HCT116 (cell line): ENCODE results near the gene EVPLL. TPM values are rescaled to one million over a fixed set of nuclear protein-coding genes. Genes with fewer than 3 reads are reported as not detected.

ENCODE experiments used
- ATAC-seq: fragments of 200-7000 bp; cut with Tn5 transposase; 2 replicates; pipeline ENCODE4 v1.9.1; 2020; ENCODE audit warnings: mild to moderate bottlenecking, moderate library complexity
- BruUV-seq: library from RNA; stranded (reverse); fragments of 400-500 nt; replicated peaks from 2 replicates; lab custom pipeline; 2021; lab: Mats Ljungman, UMichigan
- CTCF ChIA-PET: fragments of 300-600 bp; sonication (Branson Sonifier 250); formaldehyde crosslinking; loops from one replicate; lab custom pipeline; 2021; ENCODE audit warnings: antibody characterized with exemption; lab: Charles Lee
- POLR2A ChIA-PET: fragments of 300-600, 350-600 bp; sonication (Branson Sonifier 250); formaldehyde crosslinking; loops from one replicate; lab custom pipeline; 2021; ENCODE audit warnings: antibody characterized with exemption; lab: Charles Lee
- RAD21 ChIA-PET, 2 experiments: fragments of 300-600 bp; sonication (Branson Sonifier 250); formaldehyde crosslinking; loops; one replicate each; lab custom pipeline; 2023; ENCODE audit warnings: low total read pairs in 2 of 2; ENCODE audit not compliant: uncharacterized antibody in 2 of 2, unreplicated experiment in 2 of 2, low non-redundant PET in 1 of 2; lab: Charles Lee
- DNase-seq: peaks from one replicate; pipeline ENCODE4 v3.0.0-alpha.2; 2010; ENCODE audit warnings: low read depth, low spot score
- H2AFZ ChIP-seq: fragments of 200-600 bp; shearing (Covaris generic), sonication (generic); 2 replicates; pipeline ENCODE4 v1.6.1; 2017; ENCODE audit warnings: low read depth, mixed run types, mixed read lengths, antibody characterized with exemption, low read length; ENCODE audit not compliant: poor library complexity, severe bottlenecking
- H3K27ac ChIP-seq: 2 replicates; pipeline ENCODE4 v1.5.1; 2012; ENCODE audit warnings: low read depth, low read length
- H3K27me3 ChIP-seq: fragments of 200-600 bp; sonication (generic); 2 replicates; pipeline ENCODE4 v1.6.1; 2016; ENCODE audit warnings: mixed run types, low read length, mixed read lengths; ENCODE audit not compliant: insufficient read depth
- H3K36me3 ChIP-seq, 2 experiments: fragments of 200-500 bp in 1 of 2; fragments of 200-600 bp in 1 of 2; sonication (Bioruptor generic) in 1 of 2; sonication (generic) in 1 of 2; 2 replicates each; pipeline versions ENCODE4 v1.5.1 to v1.6.1; 2014 to 2016; ENCODE audit warnings: low read length in 2 of 2, inconsistent platforms in 1 of 2, mixed read lengths in 1 of 2, mixed run types in 1 of 2; ENCODE audit not compliant: insufficient read depth in 2 of 2, control insufficient read depth in 1 of 2
- H3K4me1 ChIP-seq, 2 experiments: fragments of 200-600 bp in 1 of 2; sonication (generic) in 1 of 2; 2 replicates each; pipeline versions ENCODE4 v1.5.1 to v1.6.1; 2012 to 2017; ENCODE audit warnings: low read length in 2 of 2, inconsistent platforms in 1 of 2, mild to moderate bottlenecking in 1 of 2, mixed read lengths in 1 of 2, mixed run types in 1 of 2, moderate library complexity in 1 of 2; ENCODE audit not compliant: insufficient read depth in 2 of 2, control insufficient read depth in 1 of 2
- H3K4me2 ChIP-seq: fragments of 200-600 bp; sonication (generic); 2 replicates; pipeline ENCODE4 v1.6.1; 2017; ENCODE audit warnings: mixed run types, low read length, mixed read lengths
- H3K4me3 ChIP-seq, 2 experiments: fragments of 200-600 bp in 1 of 2; sonication (generic) in 1 of 2; replicated peaks in 1 of 2; 2 replicates each; pipeline ENCODE4 v1.5.1; 2011 to 2016; ENCODE audit warnings: low read length in 2 of 2, control low read depth in 1 of 2, low read depth in 1 of 2, mild to moderate bottlenecking in 1 of 2, mixed read lengths in 1 of 2, mixed run types in 1 of 2
- H3K79me2 ChIP-seq: fragments of 200-600 bp; sonication (generic); 2 replicates; pipeline ENCODE4 v1.6.1; 2017; ENCODE audit warnings: mild to moderate bottlenecking, mixed run types, low read length, moderate library complexity, mixed read lengths; ENCODE audit not compliant: insufficient read depth
- H3K9ac ChIP-seq: fragments of 200-600 bp; sonication (generic); 2 replicates; pipeline ENCODE4 v1.6.1; 2016; ENCODE audit warnings: low read length, mixed read lengths
- H3K9me2 ChIP-seq: fragments of 200-600 bp; sonication (generic), shearing (Covaris generic); 2 replicates; pipeline ENCODE4 v1.6.1; 2017; ENCODE audit warnings: mixed run types, mild to moderate bottlenecking, moderate library complexity; ENCODE audit not compliant: insufficient read depth
- H3K9me3 ChIP-seq, 2 experiments: fragments of 200-500 bp in 1 of 2; fragments of 200-600 bp in 1 of 2; sonication (Bioruptor generic) in 1 of 2; sonication (generic) in 1 of 2; 2 replicates each; pipeline ENCODE4 v1.6.1; 2014 to 2017; ENCODE audit warnings: low read length in 2 of 2, mixed read lengths in 2 of 2, inconsistent platforms in 1 of 2, low read depth in 1 of 2, mild to moderate bottlenecking in 1 of 2, mixed run types in 1 of 2, moderate library complexity in 1 of 2; ENCODE audit not compliant: control insufficient read depth in 1 of 2, insufficient read depth in 1 of 2
- H4K20me1 ChIP-seq: fragments of 200-600 bp; sonication (generic), shearing (Covaris generic); 2 replicates; pipeline ENCODE4 v1.6.1; 2017; ENCODE audit warnings: mixed run types, mild to moderate bottlenecking, moderate library complexity; ENCODE audit not compliant: insufficient read depth
- ATF3 ChIP-seq: IDR thresholded peaks from 2 replicates; pipeline ENCODE4 v1.6.1; 2012
- CEBPB ChIP-seq: IDR thresholded peaks from 2 replicates; pipeline ENCODE4 v1.6.1; 2012; ENCODE audit warnings: low read depth
- CTCF ChIP-seq, 3 experiments: fragments of 200-600 bp in 1 of 3; sonication (generic) in 1 of 3; IDR thresholded peaks in 2 of 3; conservative IDR thresholded peaks in 1 of 3; 2 replicates each; pipeline ENCODE4 v1.5.1; 2012 to 2017; ENCODE audit warnings: low read depth in 2 of 3, low read length in 2 of 3, antibody characterized with exemption in 1 of 3, borderline replicate concordance in 1 of 3, control low read depth in 1 of 3, mild to moderate bottlenecking in 1 of 3, mixed read lengths in 1 of 3, mixed run types in 1 of 3, moderate library complexity in 1 of 3; ENCODE audit not compliant: insufficient read depth in 1 of 3
- ELF1 ChIP-seq: IDR thresholded peaks from 2 replicates; pipeline ENCODE4 v1.6.1; 2012; ENCODE audit warnings: low read depth, borderline replicate concordance
- EZH2phosphoT487 ChIP-seq: fragments of 200-600 bp; IDR thresholded peaks from 2 replicates; pipeline ENCODE4 v1.6.1; 2018; ENCODE audit warnings: antibody characterized with exemption, borderline replicate concordance
- MAX ChIP-seq: IDR thresholded peaks from 2 replicates; pipeline ENCODE4 v1.6.1; 2012
- POLR2AphosphoS5 ChIP-seq: IDR thresholded peaks from 2 replicates; pipeline ENCODE4 v1.6.1; 2011; ENCODE audit warnings: mild to moderate bottlenecking, low read depth, low read length, moderate library complexity
- RAD21 ChIP-seq: IDR thresholded peaks from 2 replicates; pipeline ENCODE4 v1.6.1; 2012; ENCODE audit warnings: low read depth, mild to moderate bottlenecking
- SIN3A ChIP-seq: IDR thresholded peaks from 2 replicates; pipeline ENCODE4 v1.6.1; 2012; ENCODE audit warnings: low read depth
- SP1 ChIP-seq: IDR thresholded peaks from 2 replicates; pipeline ENCODE4 v1.6.1; 2012; ENCODE audit warnings: low read depth
- SRF ChIP-seq: IDR thresholded peaks from 2 replicates; pipeline ENCODE4 v1.6.1; 2012; ENCODE audit warnings: low read depth
- ZBTB33 ChIP-seq: IDR thresholded peaks from 2 replicates; pipeline ENCODE4 v1.6.1; 2011; ENCODE audit warnings: mild to moderate bottlenecking, low read length, moderate library complexity; ENCODE audit not compliant: insufficient replicate concordance; ENCODE audit errors: extremely low read depth
- ZNF274 ChIP-seq: fragments of 200-500 bp; sonication (Bioruptor generic); IDR thresholded peaks from 2 replicates; pipeline ENCODE4 v1.6.1; 2014; ENCODE audit warnings: mild to moderate bottlenecking, low read depth, low read length, inconsistent platforms
- intact Hi-C: fragments of 100-400 bp; cut with micrococcal nuclease; formaldehyde crosslinking; loops from 2 replicates; pipeline ENCODE4 v1.10.0; 2022
- total RNA-seq: library from RNA; stranded (reverse); gene quantifications from one replicate; pipeline ENCODE4 v1.2.1, GENCODE V29; 2021; ENCODE audit not compliant: unreplicated experiment

The EVPLL gene
- total RNA-seq, 1 experiment from 2014 or later: not detected

- no peak overlapping the region for H3K4me2 ChIP-seq
- ATAC-seq (no peak), DNase-seq (no peak)
- no peaks in the 10 kb centered on the region for H3K9me3 ChIP-seq
- no peak overlapping the region for H3K4me3 ChIP-seq
- no peak overlapping the region for H2AFZ ChIP-seq
- H3K27me3 ChIP-seq: no peaks in the 10 kb centered on the region
- intact Hi-C loops: no loop called here
- no peak overlapping the region for H3K27ac ChIP-seq
- POLR2A ChIA-PET: no interaction called here
- H4K20me1 ChIP-seq: no peaks in the 10 kb centered on the region
- peaks cover 17 to 24% of the 10 kb centered on the region in 2 experiments; a peak in 3 of 4 replicates for H3K36me3 ChIP-seq
- no peaks in the 10 kb centered on the region for H3K79me2 ChIP-seq
- no peak overlapping the region for H3K9ac ChIP-seq
- H3K4me1 ChIP-seq: no peaks in the 10 kb centered on the region
- no TSS peak for BruUV-seq
- RAD21 ChIA-PET: no interaction called here
- CTCF ChIA-PET: no interaction called here
- TF ChIP-seq SIN3A (no peak), SP1 (no peak), ELF1 (no peak), RAD21 (no peak), POLR2AphosphoS5 (no peak), CEBPB (no peak), EZH2phosphoT487 (no peak), SRF (no peak), MAX (no peak), ZNF274 (no peak), ATF3 (no peak), CTCF (IDR thresholded peaks at IDR 0.05 in 2 of 3, conservative IDR thresholded peaks at IDR 0.05 in 1 of 3; ENCODE audit: borderline replicate concordance in 1 of 3, insufficient read depth in 1 of 3, low read depth in 2 of 3, low read length in 2 of 3) (no peak), ZBTB33 (no peak)
- TF ChIP-seq, all 23 proteins: peak for 0
- no peaks in the 10 kb centered on the region for H3K9me2 ChIP-seq
These were observed 37.6 kb upstream of the EVPLL start for GRCh38 chr17:18339933-18340332.
